Aorta (tissue), 5 donors: ENCODE data around the gene DONSON. TPM values are rescaled to one million over a fixed set of nuclear protein-coding genes. Genes with fewer than 3 reads are reported as not detected.
A peak's percentile ranks its signal among the peaks of the same experiment; 100 is the strongest.

Source experiments
- ATAC-seq: fragments of 200-7000 bp; cut with Tn5 transposase; one replicate; pipeline ENCODE4 v1.9.1; 2022; ENCODE audit warnings: moderate library complexity; ENCODE audit not compliant: low FRiP score
- DNase-seq, 2 donors: peaks; one replicate each; pipeline ENCODE4 v3.0.0-alpha.2; 2020
- H3K27ac ChIP-seq, 2 donors: one replicate each; pipeline ENCODE4 v1.5.1; 2013; ENCODE audit warnings: low read length in 2 of 2, mild to moderate bottlenecking in 2 of 2, moderate library complexity in 2 of 2, control low read depth in 1 of 2, inconsistent platforms in 1 of 2, low read depth in 1 of 2
- H3K27me3 ChIP-seq, 2 donors: one replicate each; pipeline ENCODE4 v1.6.1; 2013; ENCODE audit warnings: control low read depth in 1 of 2, low read length in 1 of 2, mild to moderate bottlenecking in 1 of 2, moderate library complexity in 1 of 2; ENCODE audit not compliant: insufficient read depth in 2 of 2, control insufficient read depth in 1 of 2
- H3K36me3 ChIP-seq, 2 donors: one replicate each; pipeline ENCODE4 v1.6.1; 2013; ENCODE audit warnings: control low read depth in 1 of 2, low read length in 1 of 2, mild to moderate bottlenecking in 1 of 2; ENCODE audit not compliant: insufficient read depth in 2 of 2, control insufficient read depth in 1 of 2
- H3K4me1 ChIP-seq, 2 donors: one replicate each; pipeline ENCODE4 v1.6.1; 2013; ENCODE audit warnings: low read length in 2 of 2, control low read depth in 1 of 2, mild to moderate bottlenecking in 1 of 2, moderate library complexity in 1 of 2; ENCODE audit not compliant: insufficient read depth in 2 of 2, control insufficient read depth in 1 of 2
- H3K4me3 ChIP-seq, 2 donors: one replicate each; pipeline ENCODE4 v1.5.1; 2013; ENCODE audit warnings: low read length in 2 of 2, control low read depth in 1 of 2, mild to moderate bottlenecking in 1 of 2
- H3K9me3 ChIP-seq: one replicate; pipeline ENCODE4 v1.6.1; 2013; ENCODE audit warnings: mild to moderate bottlenecking, low read length; ENCODE audit not compliant: control insufficient read depth
- WGBS, 2 donors: extraction: QIAGEN DNeasy Blood & Tissue Kit; methylation state at CpG; one replicate each; pipeline ENCODE4 v1.1.7; 2013; 5-methylcytosine and 5-hydroxymethylcytosine counted together
- intact Hi-C, 2 donors: fragments of 100-400 bp; cut with DNase I; formaldehyde crosslinking; loops; one replicate each; pipeline versions ENCODE4 v1.14.2 to v1.15.0; 2022
- polyA plus RNA-seq, 2 donors: library from polyadenylated mRNA; stranded (reverse); fragments of 200-250 nt; gene quantifications; one replicate each; pipeline ENCODE4 v1.2.3, GENCODE V29; 2013
- total RNA-seq, 2 donors: library from RNA; stranded (reverse); fragmentation: NEBNext Ultra II Directional; extraction: Animal tissue kit (Norgen Biotek cat#: 25700); gene quantifications; one replicate each; pipeline ENCODE4 v1.2.1, GENCODE V29; 2021
- donor health status: healthy with polysubstance abuse.
- donor health status: Bipolar disorder and iron deficiency.
- donor health status: DM: no; HTN: no; CAD: no.
- donor health status: DM: no; HTN: no; CAD: no.
- donor health status: DM: yes; HTN: yes; CAD: no.

The DONSON gene
- total and polyA plus RNA-seq, 4 donors, result 2.5 to 12.4 (median 9.7) TPM

DNA sequence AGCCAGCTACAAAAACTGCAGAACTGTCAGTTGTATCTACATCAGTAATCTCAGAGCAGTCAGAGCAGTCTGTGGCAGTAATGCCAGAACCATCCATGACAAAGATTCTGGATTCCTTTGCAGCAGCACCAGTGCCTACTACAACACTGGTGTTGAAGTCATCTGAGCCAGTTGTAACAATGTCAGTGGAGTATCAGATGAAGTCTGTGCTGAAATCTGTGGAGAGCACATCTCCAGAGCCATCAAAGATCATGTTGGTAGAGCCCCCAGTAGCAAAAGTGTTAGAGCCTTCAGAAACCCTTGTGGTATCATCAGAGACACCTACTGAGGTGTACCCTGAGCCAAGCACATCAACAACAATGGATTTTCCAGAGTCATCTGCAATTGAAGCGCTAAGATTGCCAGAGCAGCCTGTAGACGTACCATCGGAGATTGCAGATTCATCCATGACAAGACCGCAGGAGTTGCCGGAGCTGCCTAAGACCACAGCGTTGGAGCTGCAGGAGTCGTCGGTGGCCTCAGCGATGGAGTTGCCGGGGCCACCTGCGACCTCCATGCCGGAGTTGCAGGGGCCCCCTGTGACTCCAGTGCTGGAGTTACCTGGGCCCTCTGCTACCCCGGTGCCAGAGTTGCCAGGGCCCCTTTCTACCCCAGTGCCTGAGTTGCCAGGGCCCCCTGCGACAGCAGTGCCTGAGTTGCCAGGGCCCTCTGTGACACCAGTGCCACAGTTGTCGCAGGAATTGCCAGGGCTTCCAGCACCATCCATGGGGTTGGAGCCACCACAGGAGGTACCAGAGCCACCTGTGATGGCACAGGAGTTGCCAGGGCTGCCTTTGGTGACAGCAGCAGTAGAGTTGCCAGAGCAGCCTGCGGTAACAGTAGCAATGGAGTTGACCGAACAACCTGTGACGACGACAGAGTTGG, 38.4 kb downstream of the DONSON start:
- no peak for DNase-seq
- Histone ChIP-seq H3K4me3 (no peak overlapping the region), H3K27ac (no peak overlapping the region), H3K27me3 (no peaks in the 10 kb centered on the region), H3K36me3 (peaks cover 23 to 30% of the 10 kb centered on the region in 2 donors), H3K4me1 (no peaks in the 10 kb centered on the region), H3K9me3 (no peaks in the 10 kb centered on the region)
- WGBS, 2 donors, result 97% methylated on average over 19 of the region's 19 CpGs
- no peak for ATAC-seq
- intact Hi-C loops, result no loop called here

DNA sequence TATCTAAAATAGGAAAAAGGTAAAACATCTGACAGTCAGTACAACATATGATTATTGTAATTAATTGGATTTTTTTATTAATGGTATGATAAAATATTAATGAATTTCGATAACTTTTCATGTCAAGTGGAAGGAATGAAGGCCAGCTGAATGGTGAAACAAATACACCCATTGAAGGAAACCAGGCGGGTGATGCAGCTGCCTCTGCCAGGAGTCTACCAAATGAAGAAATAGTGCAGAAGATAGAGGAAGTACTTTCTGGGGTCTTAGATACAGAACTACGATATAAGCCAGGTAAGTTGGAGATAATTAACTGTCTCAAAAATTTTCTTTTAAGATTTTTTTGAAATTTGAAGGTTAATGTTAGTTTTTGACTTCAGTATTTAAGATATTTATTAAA, 42.4 kb downstream of the DONSON start:
- H3K4me3 ChIP-seq, result no peak overlapping the region
- WGBS, 2 donors, result 48 to 53% methylated on average over 3 of the region's 3 CpGs
- DNase-seq (no peak), ATAC-seq (no peak)
- intact Hi-C loops, result no loop called here
- H3K9me3 ChIP-seq, result no peaks in the 10 kb centered on the region
- peaks cover 2 to 10% of the 10 kb centered on the region in 2 donors for H3K36me3 ChIP-seq
- no peaks in the 10 kb centered on the region for H3K4me1 ChIP-seq
- H3K27me3 ChIP-seq, result no peaks in the 10 kb centered on the region
- no peak overlapping the region for H3K27ac ChIP-seq

- intact Hi-C loops, result no loop called here
- WGBS, 2 donors, result 11 to 12% methylated on average over 8 of the region's 8 CpGs
- Histone ChIP-seq H3K4me1 (no peaks in the 10 kb centered on the region), H3K27ac (no peak overlapping the region), H3K4me3 (peak overlapping the region; percentile 97 to 100), H3K27me3 (no peaks in the 10 kb centered on the region), H3K36me3 (no peaks in the 10 kb centered on the region), H3K9me3 (no peaks in the 10 kb centered on the region)
- DNase-seq, result no peak
- ATAC-seq, result no peak
Measured at GRCh38 chr21:33544451-33545195, 43.9 kb downstream of the DONSON start.

DNA sequence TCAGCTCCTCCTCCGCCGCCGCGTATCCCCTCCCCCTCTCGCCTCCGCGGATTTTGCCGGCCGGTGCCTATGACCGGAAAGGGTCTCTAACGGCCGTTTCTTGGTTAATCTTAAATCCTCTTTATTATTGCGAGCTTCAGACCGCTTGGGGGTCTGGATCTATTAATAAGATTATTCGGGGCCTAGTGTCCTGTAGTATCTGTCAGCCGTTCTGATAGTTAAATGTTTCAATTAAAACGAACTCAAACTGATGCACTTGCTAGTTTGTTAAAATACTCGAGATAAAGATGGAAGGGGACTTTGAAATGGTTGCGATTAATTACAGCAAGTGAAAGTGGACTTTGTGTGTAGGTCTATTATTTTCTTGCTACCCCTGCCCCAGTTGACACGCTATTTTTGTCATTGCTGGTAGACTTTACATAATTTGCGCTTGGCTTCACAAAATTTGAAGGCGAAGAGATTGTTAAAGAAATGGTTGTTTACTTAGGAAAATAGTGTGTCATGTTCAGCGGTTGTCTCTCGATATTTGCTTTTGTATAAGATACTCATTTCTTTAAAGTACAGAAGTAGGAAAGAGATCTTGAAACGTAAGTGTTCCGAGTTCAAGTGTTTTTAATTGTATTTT, 44.9 kb downstream of the DONSON start:
- H3K27ac ChIP-seq, result peak overlapping the region; percentile 74 to 94
- 0% methylated on average over 26 of the region's 26 CpGs for WGBS, 2 donors
- H3K4me1 ChIP-seq, result no peaks in the 10 kb centered on the region
- no peaks in the 10 kb centered on the region for H3K9me3 ChIP-seq
- intact Hi-C loops, result loop anchor here in 1 of 2 donors (2.0 kb wide), 1 partner anchor 45 kb away; the partner anchor contains the start of gene DONSON
- H3K4me3 ChIP-seq, result peak overlapping the region; percentile 97 to 100
- ATAC-seq (peak; percentile 39), DNase-seq (peak in 1 of 2 donors; percentile 92)
- H3K27me3 ChIP-seq, result no peaks in the 10 kb centered on the region
- H3K36me3 ChIP-seq, result no peaks in the 10 kb centered on the region

- Histone ChIP-seq H3K9me3 (no peaks in the 10 kb centered on the region), H3K36me3 (no peaks in the 10 kb centered on the region), H3K27me3 (no peaks in the 10 kb centered on the region), H3K4me3 (peak within 1 kb of the TSS; percentile 97 to 100), H3K4me1 (no peaks in the 10 kb centered on the region), H3K27ac (peak within 1 kb of the TSS; percentile 88 to 96)
- ATAC-seq, result peak; percentile 100
- DNase-seq, result peak; percentile 99 to 100
- intact Hi-C loops, result loop anchor here in 1 of 2 donors (2.0 kb wide), 1 partner anchor 46 kb away; the partner anchor contains the start of gene DONSON
- 0% methylated on average over 56 of the region's 57 CpGs for WGBS, 2 donors
Measured at GRCh38 chr21:33542640-33543504, 45.6 kb downstream of the DONSON start, which contains the start of gene SON. Gene SON (plus strand): TSS chr21:33543038. CDS start chr21:33543093, 55 bp downstream.

DNA sequence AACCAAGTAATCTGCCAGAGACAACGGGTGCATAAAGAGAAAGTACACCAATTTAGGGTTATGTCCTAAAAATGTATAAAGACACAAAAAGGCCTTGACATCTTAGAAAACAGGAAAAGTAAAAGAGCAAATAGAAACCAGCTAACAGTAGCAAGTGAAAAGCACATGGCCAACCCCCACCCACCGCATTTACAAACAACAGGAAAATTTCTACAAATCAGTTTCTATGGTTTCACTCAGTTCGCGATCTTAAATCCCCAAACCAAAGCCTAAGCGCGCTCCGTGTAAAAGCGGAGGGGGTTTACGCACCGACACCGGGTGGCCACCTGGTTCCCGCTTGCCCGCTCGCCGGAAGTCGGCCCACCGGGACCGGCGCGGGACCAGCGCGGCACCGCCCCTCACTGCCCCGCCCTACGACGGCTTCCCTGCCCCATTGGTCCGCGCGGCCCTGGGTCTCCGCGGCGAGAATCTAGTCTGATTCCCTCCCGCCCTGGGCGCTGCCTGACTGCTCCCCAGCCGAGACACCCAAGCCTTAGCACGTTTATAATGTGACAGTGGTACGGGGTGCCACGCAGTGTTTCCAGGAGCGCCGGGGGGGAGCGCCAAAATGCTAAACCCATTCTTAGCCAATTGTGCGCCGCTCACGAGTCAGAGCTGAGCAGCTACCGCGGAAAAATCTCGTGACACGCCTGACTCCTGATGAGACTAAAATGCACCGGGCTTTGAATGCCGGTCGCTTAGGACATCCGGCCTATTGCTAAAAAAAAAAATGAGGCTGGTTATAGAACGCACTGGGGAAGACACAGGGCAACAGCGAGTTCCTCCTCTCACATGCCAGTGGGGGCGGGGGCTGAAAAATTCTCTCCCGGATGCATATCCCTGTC, 46.5 kb downstream of the DONSON start, which contains the start of gene GART:
Gene GART, minus strand, starts transcription at position 362 of the 884 bp plus-strand sequence. CDS start 2,802 bp downstream, outside the sequence.
- H3K36me3 ChIP-seq, result no peaks in the 10 kb centered on the region
- ATAC-seq (peak; percentile 95), DNase-seq (peak; percentile 89 to 94)
- peak within 1 kb of the TSS; percentile 97 to 100 for H3K4me3 ChIP-seq
- no peaks in the 10 kb centered on the region for H3K27me3 ChIP-seq
- intact Hi-C loops, result loop anchor here in 1 of 2 donors (2.0 kb wide), 1 partner anchor 47 kb away; the partner anchor contains the start of gene DONSON
- peak within 1 kb of the TSS; percentile 88 to 96 for H3K27ac ChIP-seq
- H3K4me1 ChIP-seq, result no peaks in the 10 kb centered on the region
- WGBS, 2 donors, result 0% methylated on average over 54 to 56 of the region's 56 CpGs
- no peaks in the 10 kb centered on the region for H3K9me3 ChIP-seq

GRCh38 chr21:33541105-33541711, 47.3 kb downstream of the DONSON start:
- intact Hi-C loops, result no loop called here
- DNase-seq (no peak), ATAC-seq (no peak)
- no peaks in the 10 kb centered on the region for H3K9me3 ChIP-seq
- H3K36me3 ChIP-seq, result no peaks in the 10 kb centered on the region
- H3K27me3 ChIP-seq, result no peaks in the 10 kb centered on the region
- 53 to 54% methylated on average over 19 of the region's 19 CpGs for WGBS, 2 donors
- H3K4me3 ChIP-seq, result peak overlapping the region; percentile 48 to 74
- H3K4me1 ChIP-seq, result no peaks in the 10 kb centered on the region
- H3K27ac ChIP-seq, result peak overlapping the region; percentile 2 to 56
